ENCODE measurements around the gene IFNA6. TPM values are rescaled to one million over a fixed set of nuclear protein-coding genes. Genes with fewer than 3 reads are reported as not detected.

Gene IFNA6
- polyA plus RNA-seq, 3 donors = not detected

GRCh38 chr9:21326526-21327139 is 24.1 kb downstream of the IFNA6 start:
- Histone ChIP-seq H3K9me3 (replicated peaks in 1 of 2; ENCODE audit: control insufficient read depth in 1 of 2, insufficient read depth in 1 of 2, low read length in 2 of 2) (no peaks in the 10 kb centered on the region), H3K27ac (ENCODE audit: low read depth in 1 of 2, low read length in 2 of 2) (no peak overlapping the region), H3K4me1 (ENCODE audit: control insufficient read depth in 1 of 2, insufficient read depth in 2 of 2, low read length in 2 of 2) (peaks cover 0 to 8% of the 10 kb centered on the region in 2 donors), H3K4me3 (replicated peaks in 1 of 3; ENCODE audit: low read depth in 2 of 3, low read length in 3 of 3) (no peak overlapping the region), H3K4me2 (replicated peaks; ENCODE audit: extremely low read depth, low read length, poor library complexity, severe bottlenecking) (no peak overlapping the region), H3K79me2 (ENCODE audit: insufficient read depth, low read length) (peaks cover 51% of the 10 kb centered on the region), H3K36me3 (replicated peaks in 1 of 2; ENCODE audit: control insufficient read depth in 1 of 2, insufficient read depth in 2 of 2, low read length in 2 of 2) (peaks cover 23 to 68% of the 10 kb centered on the region in 2 donors), H2AFZ (ENCODE audit: insufficient read depth, low read depth, low read length, poor library complexity, severe bottlenecking) (no peak overlapping the region), H4K20me1 (ENCODE audit: insufficient read depth, low read length) (peaks cover 88% of the 10 kb centered on the region), H3K9ac (ENCODE audit: insufficient read depth, low read length, poor library complexity, severe bottlenecking) (no peak overlapping the region), H3K27me3 (ENCODE audit: control insufficient read depth in 2 of 2, insufficient read depth in 2 of 2, low read length in 2 of 2) (no peaks in the 10 kb centered on the region)
- Mint-ChIP-seq H3K36me3 (peaks cover 47 to 59% of the 10 kb centered on the region in 2 donors), H3K27me3 (ENCODE audit: low read depth in 3 of 3) (no peaks in the 10 kb centered on the region), H3K4me1 (peaks cover 48% of the 10 kb centered on the region), H3K27ac (no peak overlapping the region), H3K9me3 (peaks cover 0 to 3% (median 0%) of the 10 kb centered on the region in 7 donors), H3K4me3 (no peak overlapping the region)
- intact Hi-C loops (cut with micrococcal nuclease) = loop anchor here in 1 of 2 donors (10.0 kb wide), 3 partner anchors 68 to 128 kb away; no protein-coding TSS in a partner anchor
- peak; percentile 18 to 59 (median 38) for DNase-seq
- no CpG with 5 or more reads among the region's 2 CpGs for WGBS (ENCODE audit: insufficient coverage)
- peak; percentile 79 for TF ChIP-seq CTCF (IDR thresholded peaks at IDR 0.05)

- no CpG with 5 or more reads among the region's 4 CpGs for WGBS (ENCODE audit: insufficient coverage)
- peak overlapping the region in 1 of 7 donors; percentile 34 for H3K27ac Mint-ChIP-seq
- Histone ChIP-seq H3K4me1 (ENCODE audit: control insufficient read depth in 1 of 2, insufficient read depth in 2 of 2, low read length in 2 of 2) (no peaks in the 10 kb centered on the region), H2AFZ (ENCODE audit: insufficient read depth, low read depth, low read length, poor library complexity, severe bottlenecking) (no peak overlapping the region), H3K27ac (ENCODE audit: low read depth in 1 of 2, low read length in 2 of 2) (no peak overlapping the region), H3K4me2 (replicated peaks; ENCODE audit: extremely low read depth, low read length, poor library complexity, severe bottlenecking) (no peak overlapping the region), H3K36me3 (replicated peaks in 1 of 2; ENCODE audit: control insufficient read depth in 1 of 2, insufficient read depth in 2 of 2, low read length in 2 of 2) (peaks cover 20 to 60% of the 10 kb centered on the region in 2 donors), H3K9me3 (replicated peaks in 1 of 2; ENCODE audit: control insufficient read depth in 1 of 2, insufficient read depth in 1 of 2, low read length in 2 of 2) (no peaks in the 10 kb centered on the region), H3K4me3 (replicated peaks in 1 of 3; ENCODE audit: low read depth in 2 of 3, low read length in 3 of 3) (no peak overlapping the region), H3K27me3 (ENCODE audit: control insufficient read depth in 2 of 2, insufficient read depth in 2 of 2, low read length in 2 of 2) (no peaks in the 10 kb centered on the region), H3K79me2 (ENCODE audit: insufficient read depth, low read length) (peaks cover 28% of the 10 kb centered on the region), H3K9ac (ENCODE audit: insufficient read depth, low read length, poor library complexity, severe bottlenecking) (no peak overlapping the region), H4K20me1 (ENCODE audit: insufficient read depth, low read length) (peaks cover 64% of the 10 kb centered on the region)
- intact Hi-C loops (cut with micrococcal nuclease) = loop anchor here in 1 of 2 donors (10.0 kb wide), 3 partner anchors 69 to 131 kb away; no protein-coding TSS in a partner anchor
- no peaks in the 10 kb centered on the region for H3K27me3 Mint-ChIP-seq (ENCODE audit: low read depth in 3 of 3)
- peaks cover 32% of the 10 kb centered on the region for H3K4me1 Mint-ChIP-seq
- no peak for TF ChIP-seq CTCF (IDR thresholded peaks at IDR 0.05)
- peaks cover 0 to 3% (median 0%) of the 10 kb centered on the region in 7 donors for H3K9me3 Mint-ChIP-seq
- peaks cover 44 to 49% of the 10 kb centered on the region in 2 donors for H3K36me3 Mint-ChIP-seq
- DNase-seq = peak in 2 of 3 donors; percentile 14 to 50
- H3K4me3 Mint-ChIP-seq = no peak overlapping the region
Observed at GRCh38 chr9:21324047-21324446, 26.6 kb downstream of the IFNA6 start.
